ENCODE data around the gene PSMD5.

PSMD5 gene

DNA sequence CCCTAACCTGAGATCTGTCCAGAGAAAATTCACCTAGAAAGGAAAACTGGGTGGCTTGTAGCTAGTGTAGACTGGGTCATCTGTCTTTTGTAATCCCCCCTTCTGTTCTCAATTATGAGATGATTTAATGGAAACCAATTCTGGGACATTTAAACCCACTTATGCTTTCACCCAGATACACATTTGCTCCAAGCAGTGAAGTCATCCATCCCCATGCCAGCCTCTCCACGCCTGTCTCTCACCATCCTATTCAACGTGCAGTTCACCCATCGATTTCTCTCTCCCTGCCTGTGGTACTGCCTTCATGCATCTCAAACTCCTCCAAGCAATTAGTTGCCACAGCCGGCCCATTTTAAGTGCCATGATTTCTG lies 32.5 kb upstream of the PSMD5 start:
- no peak for DNase-seq (ENCODE audit: low read depth)

DNA sequence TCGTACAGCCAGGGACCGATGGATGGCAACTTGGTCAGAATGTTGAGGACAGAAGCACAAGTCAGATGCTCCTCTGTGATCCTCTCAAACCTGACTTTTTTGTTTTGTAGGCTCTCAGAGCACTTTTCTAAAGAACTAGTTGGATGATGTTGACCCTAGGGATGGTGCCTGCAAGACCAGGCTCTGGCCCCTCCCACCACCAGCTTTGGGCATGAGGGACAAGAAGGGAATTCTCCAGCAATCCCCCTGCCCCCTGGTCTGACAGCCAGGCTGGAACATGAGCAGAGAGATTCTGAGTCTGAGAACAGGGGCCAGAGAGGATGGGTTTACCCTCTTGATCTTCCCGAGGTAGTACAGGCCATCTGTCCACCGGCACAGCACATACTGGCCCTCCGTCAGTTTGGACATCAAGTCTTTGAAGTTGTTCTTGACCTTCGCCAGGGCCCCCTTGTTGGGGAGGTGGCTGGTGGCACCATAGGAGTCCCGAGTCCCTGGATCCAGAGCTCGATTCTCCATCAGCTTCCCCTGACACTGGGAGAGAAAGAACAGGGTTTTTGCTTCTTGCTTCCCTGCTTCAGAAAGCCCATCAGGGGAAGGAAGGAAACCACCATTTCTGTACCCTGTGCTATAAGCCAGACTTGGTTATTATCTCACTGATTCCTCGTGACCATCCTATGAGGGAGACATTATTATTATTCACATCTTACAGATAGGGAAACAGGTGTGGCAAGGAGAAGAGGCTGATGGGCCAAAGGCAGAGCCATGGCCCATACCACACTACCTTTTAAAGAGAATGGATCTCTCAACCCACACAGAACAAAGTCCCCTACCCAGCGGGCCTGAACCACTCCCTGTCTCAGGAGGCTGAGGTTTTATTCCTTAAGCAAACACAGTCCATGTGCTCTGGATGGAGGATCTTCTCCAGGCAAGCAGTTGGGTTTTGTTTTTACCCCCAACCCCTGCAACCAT lies 31.8 kb upstream of the PSMD5 start:
- DNase-seq (ENCODE audit: low read depth): no peak

DNA sequence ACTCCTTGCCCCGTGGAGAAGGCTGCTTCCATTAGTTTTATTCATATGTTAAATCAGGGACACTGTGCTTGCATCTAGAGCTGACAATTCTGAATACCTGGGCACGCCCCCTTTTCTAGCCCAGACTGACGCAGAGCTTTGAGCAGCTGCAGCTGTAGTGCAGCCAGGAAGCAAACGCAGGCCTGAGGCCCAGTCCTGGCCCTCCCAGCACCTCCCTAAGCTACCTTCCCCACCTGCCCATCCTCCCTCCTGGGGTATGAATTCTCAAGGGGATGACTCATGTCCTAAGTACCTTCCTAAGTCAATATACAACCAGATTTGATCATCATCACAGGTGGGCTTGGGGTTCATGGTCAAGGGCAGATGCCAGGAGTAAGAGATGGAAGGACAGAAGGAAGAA lies 30.8 kb upstream of the PSMD5 start:
- DNase-seq (ENCODE audit: low read depth): no peak

DNA sequence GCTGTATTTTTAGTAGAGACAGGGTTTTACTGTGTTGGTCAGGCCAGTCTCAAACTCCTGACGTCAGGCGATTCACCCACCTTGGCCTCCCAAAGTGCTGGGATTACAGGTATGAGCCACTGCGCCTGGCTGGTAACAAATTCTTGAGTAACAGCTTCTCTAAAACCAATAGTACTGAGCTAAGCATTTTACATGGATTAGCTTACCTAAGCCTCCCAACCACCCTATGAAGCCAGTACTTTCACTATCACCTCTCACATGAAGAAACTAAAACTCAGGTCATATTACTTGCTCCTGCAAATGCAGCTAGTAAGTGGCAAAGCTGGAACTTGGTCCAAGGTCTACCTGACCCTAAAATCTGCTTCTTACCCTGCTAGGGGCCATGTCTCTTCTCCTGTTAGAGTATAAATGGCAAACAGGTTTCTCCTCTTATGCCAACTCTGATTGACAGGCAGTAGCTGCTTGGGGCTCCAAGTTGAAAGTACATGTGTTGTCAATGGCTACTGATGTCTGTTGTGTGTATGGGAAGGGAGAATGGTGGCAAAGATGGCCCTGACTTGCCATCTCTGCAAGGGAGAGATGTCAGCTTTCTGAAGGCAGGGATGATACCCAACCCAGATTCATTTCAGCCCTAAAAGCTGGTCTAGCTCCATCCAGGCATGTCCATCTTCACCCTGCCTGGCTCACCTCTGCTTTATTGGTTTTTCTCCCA lies 30.2 kb upstream of the PSMD5 start:
- no peak for DNase-seq (ENCODE audit: low read depth)

DNA sequence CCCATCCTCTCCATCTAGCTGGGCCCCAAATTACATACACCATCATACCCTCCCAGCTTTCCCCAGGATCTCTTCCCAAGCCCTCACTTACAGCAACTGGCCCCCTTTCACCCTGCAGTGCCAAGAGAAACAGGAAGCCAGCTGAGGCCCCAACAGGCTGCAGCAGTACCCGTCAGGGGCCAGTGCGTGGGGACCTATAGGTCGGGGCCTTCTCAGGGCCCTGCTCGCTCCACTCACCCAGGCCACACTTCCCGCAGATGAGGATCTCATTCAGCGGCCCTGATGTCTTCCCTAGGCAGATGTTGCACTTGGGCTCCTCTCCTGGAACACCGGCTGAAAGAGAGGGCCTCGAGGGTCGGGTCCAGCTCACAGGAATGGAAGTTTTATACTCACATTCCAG lies 27.5 kb upstream of the PSMD5 start:
- DNase-seq (ENCODE audit: low read depth): no peak

DNA sequence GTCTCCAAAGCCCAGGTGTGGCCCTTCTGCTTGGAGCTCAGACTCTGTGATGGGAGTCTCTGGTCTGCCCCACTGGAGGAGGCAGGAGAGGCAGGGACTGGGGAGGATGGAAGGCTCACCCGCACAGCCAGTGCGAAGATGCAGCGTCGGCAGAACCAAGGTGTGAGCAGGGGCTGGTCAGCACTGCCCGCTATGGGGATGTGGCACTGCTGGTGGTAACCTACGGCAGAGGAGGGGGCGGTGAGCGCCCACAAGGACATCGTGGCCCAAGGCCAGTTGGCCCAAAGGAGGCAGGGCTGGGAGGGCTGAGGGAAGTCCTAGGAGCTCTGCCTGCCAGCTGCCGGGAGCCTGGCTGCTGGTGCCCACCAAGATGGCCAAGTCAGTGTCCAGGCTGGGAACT lies 27.0 kb upstream of the PSMD5 start:
- DNase-seq (ENCODE audit: low read depth): no peak

DNA sequence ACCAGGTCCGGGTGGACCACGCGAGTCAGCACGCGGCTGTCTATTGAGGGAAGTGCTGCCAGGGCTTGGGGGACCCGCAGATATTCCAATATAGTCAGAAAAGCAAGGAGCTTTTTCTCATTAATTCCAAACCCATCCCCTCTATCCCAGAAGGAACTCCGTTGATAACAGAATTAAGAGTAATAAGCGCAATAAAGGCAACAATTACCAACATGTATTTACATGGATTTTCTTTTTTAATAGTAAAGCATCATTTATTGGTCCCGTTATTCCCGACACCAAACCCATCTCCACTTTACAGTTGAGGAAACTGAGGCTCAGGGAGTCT lies 26.6 kb upstream of the PSMD5 start:
- DNase-seq (ENCODE audit: low read depth): no peak

DNA sequence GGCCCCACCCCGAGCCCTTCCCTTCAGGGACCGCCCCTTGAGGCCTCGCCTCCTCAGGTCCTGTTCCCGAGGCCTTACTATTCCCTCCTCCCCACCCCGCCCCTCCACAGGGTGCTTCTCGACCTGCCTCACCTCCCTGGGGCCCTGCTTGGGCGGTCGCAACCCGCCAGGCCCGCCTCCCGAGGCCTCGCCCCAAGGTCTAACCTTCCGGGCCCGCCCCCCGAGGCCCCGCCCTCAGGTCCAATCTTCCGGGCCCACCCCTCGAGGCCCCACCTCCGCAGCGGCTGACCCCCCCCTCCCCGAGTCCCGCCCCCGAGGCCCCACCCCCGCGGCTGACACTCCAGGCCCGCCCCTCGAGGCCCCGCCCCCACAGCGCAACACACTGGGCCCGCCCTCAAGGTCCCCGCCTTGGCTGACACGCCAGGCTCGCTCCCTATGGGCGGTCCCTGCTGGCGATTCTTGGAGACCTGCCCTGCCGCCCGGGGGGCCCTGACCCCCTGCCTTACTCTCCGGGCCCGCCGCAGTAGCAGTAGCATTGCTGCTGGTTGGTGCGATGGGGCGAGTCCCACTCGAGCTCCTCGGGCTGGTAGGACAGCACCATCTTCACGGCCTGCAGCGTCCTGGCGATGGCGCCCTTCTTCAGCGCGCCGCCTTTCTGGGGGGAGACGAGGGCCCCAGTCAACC lies 26.1 kb upstream of the PSMD5 start:
- DNase-seq (ENCODE audit: low read depth): peak; percentile 98

DNA sequence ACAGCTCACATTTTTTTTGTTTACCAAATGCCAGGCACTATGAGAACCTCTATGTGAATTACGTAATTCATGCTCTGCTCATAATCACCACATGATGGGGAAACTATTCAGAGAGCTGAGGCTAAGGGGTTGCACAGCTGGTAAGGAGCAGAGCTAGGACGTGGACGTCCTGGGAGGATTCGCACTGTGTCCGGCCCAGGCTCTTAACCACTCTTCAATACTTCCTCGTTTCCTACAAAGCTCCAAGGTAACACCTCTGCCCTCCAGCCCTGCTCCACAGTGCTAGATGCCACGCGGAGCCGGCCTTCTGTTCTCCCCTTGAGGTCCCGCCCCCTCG lies 25.6 kb upstream of the PSMD5 start:
- DNase-seq (ENCODE audit: low read depth): peak; percentile 91

DNA sequence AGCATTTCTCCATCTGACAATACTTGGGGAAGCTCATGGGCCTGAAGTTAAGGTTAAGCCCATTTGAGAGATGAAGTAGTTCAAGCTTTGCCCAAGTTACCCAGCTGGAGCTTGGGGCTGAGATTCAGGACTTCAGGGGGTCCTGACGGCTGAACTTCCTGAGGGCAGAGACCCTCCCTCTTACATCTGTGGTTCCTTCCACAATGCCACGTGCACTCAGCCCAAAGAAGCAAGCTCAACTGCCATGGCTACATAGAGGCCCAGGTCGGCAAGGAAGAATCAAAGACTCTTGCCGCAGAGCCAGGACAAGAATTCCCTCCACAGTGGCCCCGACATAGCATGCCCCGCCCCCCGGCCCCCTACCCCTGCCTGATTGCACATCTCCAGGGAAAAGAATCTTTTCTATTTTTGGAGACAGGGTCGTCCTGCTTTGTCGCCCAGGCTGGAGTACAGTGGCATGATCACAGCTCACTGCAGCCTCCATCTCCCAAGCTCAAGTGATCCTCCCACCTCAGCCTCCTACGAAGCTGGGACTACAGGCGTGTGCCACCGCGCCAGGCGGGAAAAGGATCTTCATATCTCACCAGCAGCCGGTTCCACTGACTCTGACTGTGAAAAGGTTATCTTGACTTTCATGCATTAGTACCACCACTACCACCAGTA lies 25.1 kb upstream of the PSMD5 start:
- DNase-seq (ENCODE audit: low read depth): no peak

DNA sequence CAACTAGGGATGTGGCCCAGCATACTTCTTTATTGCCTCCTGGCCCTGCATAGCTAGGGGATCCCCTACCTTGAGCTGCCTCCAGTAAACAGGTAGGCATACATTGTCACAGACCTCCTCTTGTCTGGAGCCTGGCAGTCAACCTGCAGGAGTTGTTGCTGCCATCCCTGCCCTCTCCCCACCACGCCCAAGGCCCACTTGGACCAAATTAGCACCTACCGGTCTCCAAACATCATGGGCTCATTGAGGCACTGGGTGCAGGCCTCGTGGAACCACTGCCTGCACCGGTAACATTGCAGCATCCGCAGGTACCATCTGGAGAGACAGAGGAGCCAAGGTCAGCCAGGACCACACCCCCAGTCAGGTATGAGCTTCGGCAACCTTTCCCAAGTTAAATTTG lies 23.9 kb upstream of the PSMD5 start:
- no peak for DNase-seq (ENCODE audit: low read depth)

DNA sequence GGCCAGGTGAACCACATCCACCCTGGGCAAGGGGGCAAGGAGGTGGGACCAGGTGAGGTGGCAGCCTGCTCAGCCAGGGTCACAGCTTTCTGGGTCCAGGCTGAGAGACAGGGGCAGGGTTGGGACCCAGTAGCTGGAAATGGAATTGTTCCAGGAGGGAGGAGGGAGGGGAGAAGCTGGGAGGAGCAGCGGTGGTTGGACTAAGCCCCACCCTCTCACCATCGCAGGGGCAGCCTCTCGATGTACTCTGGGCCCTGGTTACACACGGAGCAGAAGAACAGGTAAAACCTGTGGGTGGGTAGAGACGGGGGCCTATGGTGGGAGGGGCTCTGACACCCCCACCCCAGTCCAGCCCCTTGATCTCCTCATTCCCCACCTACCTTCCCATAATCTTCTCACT lies 23.1 kb upstream of the PSMD5 start:
- DNase-seq (ENCODE audit: low read depth): no peak

DNA sequence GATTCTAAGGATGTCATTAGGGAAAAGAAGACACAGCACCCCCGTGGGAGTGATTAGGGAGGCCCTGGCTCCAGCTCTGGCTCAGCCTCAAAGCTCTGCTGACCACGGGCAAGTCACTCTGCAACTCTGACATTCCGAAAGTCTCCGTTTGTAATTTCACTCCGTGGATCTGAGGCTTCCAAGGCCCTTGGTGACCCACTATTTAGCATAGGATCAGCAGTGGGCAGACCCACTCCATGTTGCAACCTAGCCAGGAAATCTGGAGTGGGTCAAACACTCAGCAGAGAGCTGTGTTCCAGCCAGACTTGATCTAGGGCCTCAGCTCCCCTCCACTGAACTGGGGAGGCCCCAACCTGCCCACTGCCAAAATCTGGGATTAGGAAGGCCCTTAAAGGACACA lies 22.5 kb upstream of the PSMD5 start:
- DNase-seq (ENCODE audit: low read depth): no peak

DNA sequence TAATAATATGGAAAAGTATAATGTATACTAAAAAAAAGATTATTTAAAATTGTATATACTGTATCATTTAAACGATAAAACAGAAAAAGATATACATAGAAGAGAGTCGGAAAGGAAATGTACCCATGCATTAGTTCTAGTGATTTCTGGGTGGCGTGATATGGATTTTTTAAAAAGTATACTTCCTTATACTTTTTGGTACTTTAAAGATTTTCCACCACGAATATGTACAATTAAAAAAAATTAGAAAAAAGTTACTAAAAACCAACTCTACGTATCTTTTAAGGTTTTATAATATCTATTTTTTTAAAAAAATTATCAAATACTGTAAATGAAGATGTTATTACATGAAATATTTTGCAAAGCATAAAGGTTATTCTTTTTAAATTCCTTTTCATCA lies 22.0 kb upstream of the PSMD5 start:
- no peak for DNase-seq (ENCODE audit: low read depth)

DNA sequence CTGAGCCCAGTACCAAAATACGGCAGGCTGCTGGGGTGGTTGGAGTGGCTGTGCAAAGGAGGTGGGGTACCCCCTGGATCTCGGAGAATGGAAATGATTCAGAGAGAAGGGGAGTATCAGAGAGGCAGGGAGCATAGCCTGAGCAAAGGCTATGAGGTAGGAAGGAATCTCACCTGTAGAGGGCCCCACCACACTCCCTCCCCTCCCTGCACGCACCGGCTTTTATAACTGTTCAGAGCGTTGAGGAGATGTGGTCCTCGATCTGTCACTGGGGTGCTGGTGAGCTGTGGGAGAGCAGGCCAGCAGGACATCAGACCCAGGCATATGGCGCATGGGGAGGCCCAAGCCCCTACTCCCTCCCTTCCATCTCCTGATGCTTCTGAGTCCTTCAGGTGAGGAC lies 21.1 kb upstream of the PSMD5 start:
- DNase-seq (ENCODE audit: low read depth): no peak

DNA sequence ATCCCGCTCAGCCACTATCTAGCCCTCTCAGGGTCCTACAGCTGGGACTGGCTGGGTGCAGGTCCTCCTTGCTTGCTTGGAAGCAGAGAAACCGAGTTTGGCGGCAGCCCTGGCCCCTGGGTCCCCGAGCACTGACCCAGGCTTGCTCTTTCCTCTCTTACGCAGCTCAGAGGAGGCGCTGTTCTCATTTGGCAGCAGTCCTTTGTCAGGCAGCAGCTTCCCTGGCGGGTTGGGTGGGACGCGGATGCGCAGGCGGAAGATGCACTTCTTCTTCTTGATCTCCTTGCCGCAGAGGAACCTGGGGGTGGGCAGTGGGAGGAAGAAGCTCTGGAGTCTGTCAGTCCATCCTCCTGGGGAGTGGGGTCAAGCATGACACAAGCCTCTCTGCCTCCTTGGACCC lies 19.7 kb upstream of the PSMD5 start:
- DNase-seq (ENCODE audit: low read depth): no peak

DNA sequence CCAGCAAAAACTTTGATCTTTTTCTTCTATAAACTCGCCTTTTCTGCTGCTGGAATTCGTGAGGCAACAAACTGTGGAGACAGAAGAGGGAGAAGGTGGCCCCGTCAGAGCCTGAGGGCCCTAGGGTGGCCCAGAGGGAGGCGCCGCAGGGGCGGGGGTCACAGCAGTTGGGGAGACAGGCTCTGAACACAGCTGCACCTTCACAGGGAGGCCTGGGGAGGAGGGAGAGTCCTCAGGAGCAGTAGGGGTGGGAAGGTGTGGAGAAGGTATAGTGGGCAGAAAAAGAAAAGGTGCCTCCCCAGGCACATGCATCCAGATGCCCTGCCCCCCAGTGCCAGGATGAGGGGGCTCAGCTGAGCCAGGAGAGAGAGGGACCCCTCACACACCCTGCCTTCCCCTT lies 19.2 kb upstream of the PSMD5 start:
- DNase-seq (ENCODE audit: low read depth): no peak

DNA sequence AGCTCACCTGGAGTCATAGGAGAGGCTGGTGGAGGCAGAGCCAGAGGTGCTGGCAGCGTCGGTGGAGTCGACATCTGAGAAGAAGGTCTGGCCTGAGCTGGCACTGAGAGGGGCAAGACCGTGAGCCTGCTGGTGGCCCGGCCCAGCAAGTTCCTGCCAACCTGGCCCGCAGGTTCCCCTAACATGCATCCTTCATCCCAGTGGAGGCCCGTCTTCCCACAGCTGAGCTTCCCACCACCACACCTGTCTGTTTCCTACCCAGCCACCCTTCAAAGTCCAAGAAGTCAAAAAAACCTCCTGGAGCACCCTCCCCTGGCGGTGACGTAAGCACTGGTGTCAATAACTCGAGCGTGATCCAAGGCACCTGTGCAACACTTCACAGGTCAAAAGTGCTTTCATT lies 17.4 kb upstream of the PSMD5 start:
- no peak for DNase-seq (ENCODE audit: low read depth)

DNA sequence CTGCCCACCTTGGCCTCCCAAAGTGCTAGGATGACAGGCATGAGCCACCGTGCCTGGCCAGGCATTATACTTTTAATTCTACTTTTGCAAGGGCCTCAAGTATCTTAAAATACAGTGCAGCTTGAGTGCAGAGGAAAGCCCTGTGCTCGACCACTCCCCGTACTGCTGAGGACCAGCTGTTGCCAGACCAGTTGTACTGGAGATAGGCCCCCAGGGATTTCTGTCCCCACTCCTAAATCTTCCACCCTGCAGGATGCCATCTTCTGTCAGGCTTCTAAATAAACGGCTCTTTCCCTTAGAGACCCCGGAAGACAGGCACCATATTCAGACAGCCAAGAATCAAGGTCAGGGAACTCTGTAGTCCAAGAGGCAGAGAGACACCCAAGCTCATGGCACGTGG lies 16.6 kb upstream of the PSMD5 start:
- DNase-seq (ENCODE audit: low read depth): no peak

DNA sequence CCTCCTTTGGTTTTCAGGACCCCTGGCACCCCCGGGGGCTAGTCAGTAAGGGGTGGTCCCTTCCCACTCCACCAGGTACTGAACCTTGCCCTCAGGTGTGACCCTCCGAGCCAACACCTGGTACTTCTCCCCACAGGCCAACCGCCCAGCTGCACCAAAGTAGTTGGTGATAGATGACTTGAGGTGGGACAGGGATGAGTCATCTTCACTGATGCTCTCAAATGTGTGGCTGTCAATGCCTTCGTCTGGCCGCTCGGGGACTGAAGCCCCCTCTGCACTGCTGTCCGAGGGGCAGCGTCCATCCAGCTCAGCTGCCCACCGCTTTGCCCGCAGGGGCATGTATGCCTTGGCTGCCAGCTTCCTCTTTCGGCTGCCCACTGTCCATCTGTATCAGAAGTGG lies 15.2 kb upstream of the PSMD5 start:
- no peak for DNase-seq (ENCODE audit: low read depth)

DNA sequence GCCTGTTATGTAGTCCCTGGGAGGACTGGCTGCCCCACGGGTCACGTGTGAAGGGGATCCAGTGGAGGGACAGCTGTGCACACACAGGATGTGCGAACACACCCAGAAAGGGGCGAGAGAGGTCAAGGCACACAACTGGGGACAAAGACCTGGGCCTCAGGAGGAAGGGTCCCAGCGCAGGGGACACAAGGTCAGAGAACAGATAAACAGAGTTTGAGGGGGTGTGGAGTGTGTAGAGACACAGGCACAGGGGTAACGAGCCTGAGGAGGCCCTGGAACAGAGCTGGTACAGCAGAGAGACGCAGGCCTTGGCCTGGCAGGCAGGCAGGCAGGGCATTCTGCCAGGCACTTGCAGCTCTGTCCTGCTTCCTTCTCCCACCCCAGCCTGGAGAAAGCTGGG lies 14.8 kb upstream of the PSMD5 start:
- no peak for DNase-seq (ENCODE audit: low read depth)

DNA sequence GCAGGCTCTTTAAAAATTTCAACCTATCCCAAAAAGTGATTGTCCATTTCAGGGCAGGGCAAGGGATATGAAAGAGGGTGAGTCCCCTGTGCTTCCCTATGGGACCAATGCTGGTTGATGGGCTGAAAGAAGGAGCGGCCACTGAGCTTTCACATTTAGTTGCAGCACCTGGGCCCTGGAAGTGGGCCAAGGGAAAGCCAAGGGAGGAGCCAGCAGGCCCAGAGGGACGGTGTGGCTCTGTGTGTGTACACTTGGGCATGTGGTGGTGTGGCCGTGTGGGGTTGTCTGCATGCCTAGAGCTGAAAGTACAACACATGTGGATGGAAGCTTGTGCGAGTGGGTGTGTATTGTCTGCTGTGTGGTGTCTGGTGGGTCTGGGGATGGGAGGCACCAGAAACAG lies 14.0 kb upstream of the PSMD5 start:
- DNase-seq (ENCODE audit: low read depth): no peak

Measured in iris pigment epithelial cell (primary cell).